ENCODE measurements around the gene GGTLC3.
"Not testable (repeated sequence)": the region's sequence is repeated elsewhere in the genome, so short reads cannot be mapped to it uniquely, and the experiment has no call there.

GRCh38 chr22:18528597-18529415 lies 10.8 kb upstream of the GGTLC3 start:
- TF ChIP-seq CTCF (conservative IDR thresholded peaks at IDR 0.05; ENCODE audit: low read depth, low read length); BHLHE40 (IDR thresholded peaks at IDR 0.05; ENCODE audit: low read depth, low read length); MXI1 (IDR thresholded peaks at IDR 0.05; ENCODE audit: borderline replicate concordance, low read depth, low read length); NFE2L2 (IDR thresholded peaks at IDR 0.05; ENCODE audit: low read depth, low read length); POLR2A (IDR thresholded peaks at IDR 0.05; ENCODE audit: low read depth, low read length): not testable (repeated sequence)
